ENCODE measurements around the gene TEX29.

TEX29 gene

DNA sequence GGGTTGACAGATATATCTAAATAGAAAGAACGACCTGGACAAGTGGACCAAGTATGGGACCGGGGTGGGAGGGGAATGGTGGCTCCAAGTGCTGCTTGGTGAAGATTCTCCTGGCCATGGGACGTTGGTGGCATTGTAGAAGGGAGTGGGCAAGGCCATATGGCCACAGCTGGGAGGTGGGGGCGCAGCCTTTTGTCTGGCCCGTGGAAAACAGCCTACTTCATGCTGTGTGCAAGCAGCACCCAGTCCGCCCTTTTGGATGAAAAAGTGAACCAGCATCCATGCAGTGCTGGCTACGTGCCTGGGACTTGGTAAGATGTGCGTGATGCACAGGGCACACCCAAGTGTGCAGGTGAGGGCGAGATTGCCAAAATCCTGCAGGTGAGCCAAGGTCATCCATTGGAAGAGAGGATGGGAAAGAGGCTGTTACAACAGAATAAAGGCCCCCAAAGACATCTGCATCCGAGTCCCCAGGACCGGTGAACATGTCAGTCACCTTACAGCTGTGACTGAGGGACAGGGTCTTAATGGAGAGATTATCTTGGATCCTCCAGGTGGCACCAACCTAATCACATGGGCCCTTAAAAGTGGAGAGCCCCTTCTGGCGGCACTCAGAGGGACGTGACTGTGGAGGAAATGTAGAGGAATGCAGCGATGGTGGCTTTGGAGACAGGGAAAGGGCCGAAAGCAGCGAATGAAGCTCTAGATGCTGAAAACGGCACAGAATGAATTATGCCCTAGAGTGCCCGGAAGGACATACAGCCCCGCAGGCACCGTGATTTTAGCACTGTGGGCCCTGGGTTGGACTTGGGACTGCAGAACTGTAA is 40.8 kb downstream of the TEX29 start:
- H3K36me3 ChIP-seq (ENCODE audit: insufficient read depth, low read length): no peaks in the 10 kb centered on the region
- no peak overlapping the region for H3K27ac ChIP-seq (ENCODE audit: low read depth, low read length)
- H2AFZ ChIP-seq (ENCODE audit: low read length, unreplicated experiment): no peak overlapping the region
- no peak overlapping the region for H3K4me3 ChIP-seq (ENCODE audit: low read depth, low read length)
- H3K79me2 ChIP-seq (ENCODE audit: control insufficient read depth, insufficient read depth, low read length, unreplicated experiment): no peaks in the 10 kb centered on the region
- no peaks in the 10 kb centered on the region for H3K4me1 ChIP-seq (ENCODE audit: control insufficient read depth, insufficient read depth, low read length, unreplicated experiment)
- peaks cover 4% of the 10 kb centered on the region; the same call in 1 of the 2 replicates for H3K27me3 ChIP-seq (ENCODE audit: insufficient read depth, low read length)

DNA sequence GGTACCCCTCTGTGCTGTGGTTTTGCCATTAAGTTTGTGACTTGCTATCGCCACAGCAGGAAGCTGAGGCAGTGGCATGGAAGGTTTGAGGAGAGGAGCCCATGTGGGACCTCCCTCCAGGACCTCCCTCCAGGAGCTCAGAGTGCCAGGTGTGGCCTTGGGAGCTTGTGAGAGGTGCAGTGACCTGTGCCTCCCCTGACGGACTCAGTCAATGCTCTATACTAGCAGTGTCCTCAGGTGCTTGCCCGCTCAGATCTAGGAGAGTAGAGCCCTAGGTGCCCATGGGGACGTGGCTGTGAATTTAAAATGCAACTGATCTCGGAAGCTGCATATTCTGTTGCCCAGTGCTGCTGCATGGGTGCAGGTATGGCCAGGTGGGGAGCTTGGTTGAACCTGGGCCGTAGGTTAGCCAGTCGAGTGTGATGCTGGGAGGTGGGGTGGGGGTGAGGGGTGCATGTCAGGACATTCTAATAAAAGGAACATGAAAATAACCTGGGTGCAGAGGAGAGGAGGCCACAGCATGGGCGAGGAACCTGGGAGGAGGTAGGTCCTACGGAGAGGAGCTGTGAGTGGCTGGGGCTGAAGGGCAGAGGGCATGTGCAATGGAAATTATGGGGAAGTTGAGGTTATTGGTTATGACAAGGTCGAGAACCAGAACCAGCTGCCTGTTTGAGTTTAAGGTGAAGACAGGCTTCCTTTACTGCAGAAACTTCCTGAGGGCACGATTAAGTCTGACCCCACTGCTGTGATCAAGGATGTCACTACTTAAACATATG is 41.6 kb downstream of the TEX29 start:
- H3K36me3 ChIP-seq (ENCODE audit: insufficient read depth, low read length): no peaks in the 10 kb centered on the region
- no peak overlapping the region for H3K27ac ChIP-seq (ENCODE audit: low read depth, low read length)
- H3K4me3 ChIP-seq (ENCODE audit: low read depth, low read length): no peak overlapping the region
- no peaks in the 10 kb centered on the region for H3K79me2 ChIP-seq (ENCODE audit: control insufficient read depth, insufficient read depth, low read length, unreplicated experiment)
- no peak overlapping the region for H2AFZ ChIP-seq (ENCODE audit: low read length, unreplicated experiment)
- H3K27me3 ChIP-seq (ENCODE audit: insufficient read depth, low read length): peaks cover 5% of the 10 kb centered on the region; the same call in 1 of the 2 replicates
- no peaks in the 10 kb centered on the region for H3K4me1 ChIP-seq (ENCODE audit: control insufficient read depth, insufficient read depth, low read length, unreplicated experiment)

DNA sequence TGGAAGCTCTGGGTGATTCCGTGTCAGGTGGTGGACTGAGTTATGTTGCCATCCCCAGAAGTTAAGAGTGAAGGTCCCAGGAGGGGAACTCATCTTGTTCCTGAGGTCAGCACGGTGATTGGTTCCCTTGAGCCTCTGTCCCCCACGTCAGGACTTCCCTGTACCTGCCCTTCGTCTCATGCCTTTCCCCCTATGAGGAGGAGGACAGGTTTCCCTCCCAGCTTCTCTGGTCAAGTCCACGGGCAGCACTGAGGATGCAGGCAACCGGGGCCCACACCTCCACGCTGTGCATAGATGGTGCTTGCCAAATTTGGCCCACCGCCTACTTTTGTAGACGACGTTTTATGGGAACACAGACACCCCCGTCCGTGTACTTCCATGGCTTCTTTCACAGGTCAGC is 42.7 kb downstream of the TEX29 start:
- Histone ChIP-seq H3K4me1 (ENCODE audit: control insufficient read depth, insufficient read depth, low read length, unreplicated experiment) (no peaks in the 10 kb centered on the region), H3K36me3 (ENCODE audit: insufficient read depth, low read length) (no peaks in the 10 kb centered on the region), H3K27me3 (ENCODE audit: insufficient read depth, low read length) (peaks cover 6% of the 10 kb centered on the region; the same call in 1 of the 2 replicates), H3K27ac (ENCODE audit: low read depth, low read length) (no peak overlapping the region), H3K4me3 (ENCODE audit: low read depth, low read length) (no peak overlapping the region), H2AFZ (ENCODE audit: low read length, unreplicated experiment) (no peak overlapping the region), H3K79me2 (ENCODE audit: control insufficient read depth, insufficient read depth, low read length, unreplicated experiment) (no peaks in the 10 kb centered on the region)

DNA sequence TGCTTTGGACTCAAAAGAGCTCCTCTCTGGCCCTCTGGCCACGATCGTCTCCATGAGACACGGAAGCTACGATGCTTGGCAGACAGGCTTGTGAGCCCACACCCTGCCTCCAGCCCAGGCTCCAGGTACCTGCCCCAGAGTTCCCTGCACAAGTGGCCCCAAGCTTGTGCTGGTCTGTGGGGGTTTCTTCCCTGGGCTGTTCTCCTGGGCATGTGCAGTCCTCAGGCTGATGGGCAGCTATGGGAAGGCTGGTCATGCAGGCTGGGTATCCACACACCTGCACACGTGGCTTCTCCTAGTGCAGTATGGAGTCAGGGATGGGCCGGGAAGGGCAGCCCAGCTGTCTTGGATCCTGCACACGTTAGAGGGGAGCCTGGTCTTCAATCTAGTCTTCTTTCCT is 43.1 kb downstream of the TEX29 start:
- peaks cover 6% of the 10 kb centered on the region; the same call in 1 of the 2 replicates for H3K27me3 ChIP-seq (ENCODE audit: insufficient read depth, low read length)
- H2AFZ ChIP-seq (ENCODE audit: low read length, unreplicated experiment): no peak overlapping the region
- no peaks in the 10 kb centered on the region for H3K36me3 ChIP-seq (ENCODE audit: insufficient read depth, low read length)
- no peaks in the 10 kb centered on the region for H3K79me2 ChIP-seq (ENCODE audit: control insufficient read depth, insufficient read depth, low read length, unreplicated experiment)
- no peak overlapping the region for H3K4me3 ChIP-seq (ENCODE audit: low read depth, low read length)
- no peaks in the 10 kb centered on the region for H3K4me1 ChIP-seq (ENCODE audit: control insufficient read depth, insufficient read depth, low read length, unreplicated experiment)
- no peak overlapping the region for H3K27ac ChIP-seq (ENCODE audit: low read depth, low read length)

DNA sequence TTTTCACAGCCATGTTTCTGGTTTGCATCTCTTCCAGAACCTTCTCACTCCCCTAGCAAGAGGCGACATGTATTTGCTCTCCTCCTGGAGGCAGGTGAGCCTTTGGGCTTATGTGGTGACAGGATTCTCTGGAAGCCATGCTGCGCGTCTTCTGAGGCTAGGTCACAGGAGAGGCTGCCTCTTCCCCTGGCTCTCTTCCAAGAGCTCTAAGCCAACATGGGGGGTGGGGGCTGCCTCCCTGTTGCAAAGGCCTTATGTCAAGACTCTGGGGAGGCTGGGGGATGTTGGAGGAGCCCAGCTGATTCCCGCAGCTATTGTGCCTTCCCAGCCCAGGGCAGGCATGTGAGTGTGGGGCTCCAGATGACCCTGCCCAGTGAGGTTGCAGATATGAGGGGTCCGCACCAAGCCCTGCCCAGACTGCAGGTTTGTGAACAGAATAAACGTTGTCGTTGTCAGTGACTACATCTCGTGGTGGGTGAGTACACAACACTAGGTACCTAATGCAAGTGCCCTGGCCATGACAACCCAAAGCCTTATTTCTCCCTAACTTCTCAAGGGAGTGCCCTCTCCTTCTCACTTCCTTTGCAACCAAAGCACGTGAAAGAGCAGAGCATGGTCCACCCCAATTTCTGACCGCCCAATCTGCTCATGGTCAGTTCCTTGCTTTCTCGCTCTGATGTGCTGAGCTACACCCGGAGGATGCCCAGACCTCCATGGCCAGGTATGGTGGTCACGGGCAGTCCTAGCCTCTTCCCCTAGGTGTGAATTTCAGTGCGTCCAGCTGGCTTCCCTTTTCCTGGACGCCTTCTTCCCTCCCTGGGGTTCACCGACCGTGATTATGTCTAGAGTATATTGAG is 44.9 kb downstream of the TEX29 start:
- Histone ChIP-seq H2AFZ (ENCODE audit: low read length, unreplicated experiment) (no peak overlapping the region), H3K4me3 (ENCODE audit: low read depth, low read length) (no peak overlapping the region), H3K79me2 (ENCODE audit: control insufficient read depth, insufficient read depth, low read length, unreplicated experiment) (no peaks in the 10 kb centered on the region), H3K27me3 (ENCODE audit: insufficient read depth, low read length) (peaks cover 6% of the 10 kb centered on the region; the same call in 1 of the 2 replicates), H3K4me1 (ENCODE audit: control insufficient read depth, insufficient read depth, low read length, unreplicated experiment) (no peaks in the 10 kb centered on the region), H3K27ac (ENCODE audit: low read depth, low read length) (no peak overlapping the region), H3K36me3 (ENCODE audit: insufficient read depth, low read length) (no peaks in the 10 kb centered on the region)

DNA sequence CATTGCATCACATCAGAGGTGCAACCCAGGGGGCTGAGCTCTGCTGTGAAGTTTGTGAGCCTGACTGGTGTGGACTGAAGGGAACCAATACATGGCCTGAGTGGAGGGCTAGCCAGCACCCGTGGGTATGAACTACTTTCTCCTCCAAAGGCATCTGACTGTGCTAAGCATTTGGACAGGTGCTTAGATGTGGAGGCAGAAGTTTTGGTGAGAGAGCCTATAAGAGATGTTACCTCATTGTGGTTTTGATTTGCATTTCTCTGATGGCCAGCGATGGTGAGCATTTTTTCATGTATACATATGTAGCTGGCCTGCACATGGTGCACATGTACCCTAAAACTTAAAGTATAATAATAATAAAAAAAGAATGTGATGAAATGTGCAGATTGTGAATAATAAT is 46.9 kb downstream of the TEX29 start:
- no peaks in the 10 kb centered on the region for H3K4me1 ChIP-seq (ENCODE audit: control insufficient read depth, insufficient read depth, low read length, unreplicated experiment)
- H3K27ac ChIP-seq (ENCODE audit: low read depth, low read length): no peak overlapping the region
- no peaks in the 10 kb centered on the region for H3K36me3 ChIP-seq (ENCODE audit: insufficient read depth, low read length)
- peaks cover 6% of the 10 kb centered on the region; the same call in 1 of the 2 replicates for H3K27me3 ChIP-seq (ENCODE audit: insufficient read depth, low read length)
- no peak overlapping the region for H2AFZ ChIP-seq (ENCODE audit: low read length, unreplicated experiment)
- no peaks in the 10 kb centered on the region for H3K79me2 ChIP-seq (ENCODE audit: control insufficient read depth, insufficient read depth, low read length, unreplicated experiment)
- no peak overlapping the region for H3K4me3 ChIP-seq (ENCODE audit: low read depth, low read length)

DNA sequence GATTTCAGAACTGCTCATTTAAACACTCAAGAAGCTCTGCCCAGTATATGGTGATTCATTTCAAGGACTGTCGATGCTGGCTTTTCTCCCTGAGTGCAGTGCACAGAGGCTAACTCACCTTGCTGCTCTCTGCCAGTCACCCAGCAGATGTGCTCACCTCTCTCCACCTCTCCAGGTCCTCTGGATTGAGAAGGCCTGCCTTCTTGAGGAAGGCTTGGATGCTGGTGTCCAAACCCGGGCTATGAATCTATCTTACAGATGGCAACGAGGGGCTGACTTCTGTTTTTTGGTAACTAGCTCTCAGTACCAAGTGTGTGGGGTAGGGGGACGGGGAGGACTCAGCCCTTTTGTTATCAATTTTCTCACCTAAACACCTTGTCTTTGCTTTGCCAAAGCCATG is 47.6 kb downstream of the TEX29 start:
- Histone ChIP-seq H3K27me3 (ENCODE audit: insufficient read depth, low read length) (peaks cover 6% of the 10 kb centered on the region; the same call in 1 of the 2 replicates), H3K27ac (ENCODE audit: low read depth, low read length) (no peak overlapping the region), H3K4me3 (ENCODE audit: low read depth, low read length) (no peak overlapping the region), H3K4me1 (ENCODE audit: control insufficient read depth, insufficient read depth, low read length, unreplicated experiment) (no peaks in the 10 kb centered on the region), H3K36me3 (ENCODE audit: insufficient read depth, low read length) (no peaks in the 10 kb centered on the region), H2AFZ (ENCODE audit: low read length, unreplicated experiment) (no peak overlapping the region), H3K79me2 (ENCODE audit: control insufficient read depth, insufficient read depth, low read length, unreplicated experiment) (no peaks in the 10 kb centered on the region)

DNA sequence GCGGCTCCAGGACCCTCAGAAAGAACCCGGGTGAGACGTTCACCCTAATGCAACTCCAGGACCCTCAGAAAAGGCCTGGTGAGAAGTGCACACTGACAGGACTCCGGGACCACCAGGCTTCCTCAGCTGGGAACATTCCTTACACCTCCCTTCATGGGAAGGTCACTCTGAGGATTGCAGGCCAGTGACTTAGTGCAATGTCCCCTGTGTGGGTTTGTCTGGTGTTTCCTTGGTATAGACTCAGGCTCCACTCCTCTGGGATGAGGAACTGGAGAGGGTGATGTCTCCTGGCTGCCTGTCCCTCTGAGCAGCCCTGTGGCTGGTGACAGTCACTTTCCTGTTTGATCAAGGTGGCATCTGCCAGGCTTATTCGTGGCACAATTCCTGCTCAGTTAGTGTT is 49.7 kb downstream of the TEX29 start:
- no peak overlapping the region for H2AFZ ChIP-seq (ENCODE audit: low read length, unreplicated experiment)
- no peak overlapping the region for H3K4me3 ChIP-seq (ENCODE audit: low read depth, low read length)
- no peaks in the 10 kb centered on the region for H3K4me1 ChIP-seq (ENCODE audit: control insufficient read depth, insufficient read depth, low read length, unreplicated experiment)
- H3K27ac ChIP-seq (ENCODE audit: low read depth, low read length): no peak overlapping the region
- H3K79me2 ChIP-seq (ENCODE audit: control insufficient read depth, insufficient read depth, low read length, unreplicated experiment): no peaks in the 10 kb centered on the region
- H3K36me3 ChIP-seq (ENCODE audit: insufficient read depth, low read length): no peaks in the 10 kb centered on the region
- peaks cover 6% of the 10 kb centered on the region; the same call in 1 of the 2 replicates for H3K27me3 ChIP-seq (ENCODE audit: insufficient read depth, low read length)

DNA sequence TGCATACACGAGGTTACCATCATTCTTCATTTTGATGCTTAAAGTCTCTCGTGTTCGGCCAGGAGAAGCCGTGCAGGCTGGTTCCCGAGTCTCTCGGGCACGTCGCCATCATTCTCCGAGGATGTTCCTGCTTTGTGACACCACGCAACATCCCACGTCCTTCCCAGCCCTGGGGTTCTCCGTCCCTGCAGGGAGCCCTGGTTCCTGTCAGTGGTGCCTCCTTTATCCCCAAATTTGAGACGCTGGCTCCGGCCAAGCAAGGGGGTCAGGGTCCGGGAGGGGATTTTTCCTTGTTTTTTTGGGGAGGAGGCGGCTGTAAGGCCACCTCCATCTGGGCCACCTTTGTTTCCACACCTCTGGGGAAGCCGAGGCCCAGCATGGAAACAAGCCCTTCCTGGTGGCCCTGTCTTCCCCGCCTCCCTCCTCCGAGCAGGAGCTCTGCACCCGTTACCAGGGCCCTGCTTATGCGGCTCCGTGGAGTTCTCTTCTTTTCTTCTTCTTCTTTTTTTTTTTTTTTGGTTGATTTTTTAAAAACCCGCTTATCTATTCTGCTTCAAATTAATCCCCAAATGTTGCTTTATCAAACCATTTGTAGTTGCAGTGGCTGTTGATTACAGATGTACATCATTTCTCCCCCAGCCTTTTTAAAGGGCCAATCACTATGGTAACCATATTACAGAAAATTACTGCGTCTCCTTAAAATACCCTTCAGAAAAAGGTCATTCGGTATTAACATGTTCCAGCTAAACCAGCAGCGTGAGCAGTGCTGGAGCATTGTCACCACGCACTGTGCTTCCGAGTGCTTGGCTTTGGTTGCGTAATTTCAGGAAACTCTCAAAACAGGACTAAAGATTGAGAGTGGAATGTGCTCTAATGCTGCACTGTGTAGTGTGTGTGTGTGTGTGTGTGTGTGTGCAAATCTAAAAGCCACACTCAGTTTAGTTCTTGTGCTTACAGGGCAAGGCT is 50.4 kb downstream of the TEX29 start:
- no peaks in the 10 kb centered on the region for H3K4me1 ChIP-seq (ENCODE audit: control insufficient read depth, insufficient read depth, low read length, unreplicated experiment)
- no peaks in the 10 kb centered on the region for H3K36me3 ChIP-seq (ENCODE audit: insufficient read depth, low read length)
- no peak overlapping the region for H2AFZ ChIP-seq (ENCODE audit: low read length, unreplicated experiment)
- H3K4me3 ChIP-seq (ENCODE audit: low read depth, low read length): no peak overlapping the region
- no peaks in the 10 kb centered on the region for H3K79me2 ChIP-seq (ENCODE audit: control insufficient read depth, insufficient read depth, low read length, unreplicated experiment)
- peaks cover 6% of the 10 kb centered on the region; the same call in 1 of the 2 replicates for H3K27me3 ChIP-seq (ENCODE audit: insufficient read depth, low read length)
- no peak overlapping the region for H3K27ac ChIP-seq (ENCODE audit: low read depth, low read length)
